Natural killer cell (primary cell): ENCODE results near the gene EPHA2. TPM values are rescaled to one million over a fixed set of nuclear protein-coding genes. Genes with fewer than 3 reads are reported as not detected.
"Not testable (repeated sequence)": the region's sequence is repeated elsewhere in the genome, so short reads cannot be mapped to it uniquely, and the experiment has no call there.

ENCODE experiments used
- ATAC-seq, 3 donors: fragments of 150-1000 bp in 2 of 3; fragments of 200-7000 bp in 1 of 3; cut with Tn5 transposase; 1 replicate in 1 of 3; 2 replicates in 2 of 3; pipeline ENCODE4 v1.10.0; 2021; ENCODE audit warnings: mild to moderate bottlenecking in 2 of 3, moderate library complexity in 2 of 3
- DNase-seq, 2 donors: peaks; one replicate each; pipeline versions ENCODE4 v3.0.0 to v3.0.0-alpha.2; 2013 to 2021; ENCODE audit warnings: mixed read lengths in 1 of 2
- H3K27ac ChIP-seq: one replicate; pipeline ENCODE4 v1.5.1; 2013; ENCODE audit warnings: mild to moderate bottlenecking, low read length
- H3K27me3 ChIP-seq: one replicate; pipeline ENCODE4 v1.6.1; 2013; ENCODE audit warnings: low read length; ENCODE audit not compliant: control insufficient read depth, insufficient read depth
- H3K36me3 ChIP-seq: one replicate; pipeline ENCODE4 v1.6.1; 2013; ENCODE audit warnings: low read length; ENCODE audit not compliant: control insufficient read depth, insufficient read depth
- H3K4me1 ChIP-seq: one replicate; pipeline ENCODE4 v1.6.1; 2013; ENCODE audit warnings: low read length; ENCODE audit not compliant: control insufficient read depth, insufficient read depth
- H3K4me3 ChIP-seq: one replicate; pipeline ENCODE4 v1.5.1; 2013; ENCODE audit warnings: low read length
- H3K9me3 ChIP-seq: one replicate; pipeline ENCODE4 v1.6.1; 2013; ENCODE audit warnings: low read length; ENCODE audit not compliant: control insufficient read depth, insufficient read depth
- H3K27ac Mint-ChIP-seq, 2 donors: one replicate each; pipeline ENCODE4 v1.8.0; 2022; ENCODE audit warnings: mild to moderate bottlenecking in 2 of 2, mixed read lengths in 2 of 2, moderate library complexity in 1 of 2
- H3K27me3 Mint-ChIP-seq, 2 donors: one replicate each; pipeline ENCODE4 v1.8.0; 2022; ENCODE audit warnings: low read depth in 2 of 2, mixed read lengths in 2 of 2
- H3K36me3 Mint-ChIP-seq: one replicate; pipeline ENCODE4 v1.8.0; 2022; ENCODE audit warnings: mixed read lengths
- H3K4me1 Mint-ChIP-seq, 2 donors: one replicate each; pipeline ENCODE4 v1.8.0; 2022; ENCODE audit warnings: mixed read lengths in 2 of 2
- H3K4me3 Mint-ChIP-seq: one replicate; pipeline ENCODE4 v1.8.0; 2022; ENCODE audit warnings: mild to moderate bottlenecking, moderate library complexity, mixed read lengths
- H3K9me3 Mint-ChIP-seq, 2 donors: one replicate each; pipeline ENCODE4 v1.8.0; 2022; ENCODE audit warnings: mixed read lengths in 2 of 2
- CTCF ChIP-seq: fragments of 200-600 bp; IDR thresholded peaks from one replicate; pipeline ENCODE4 v1.8.0; 2022; ENCODE audit warnings: antibody characterized with exemption
- WGBS: methylation state at CpG from one replicate; pipeline ENCODE4 v1.1.7; 2013; ENCODE audit warnings: missing lambda C conversion rate; ENCODE audit not compliant: insufficient coverage; 5-methylcytosine and 5-hydroxymethylcytosine counted together
- intact Hi-C: fragments of 100-400 bp; cut with micrococcal nuclease; formaldehyde crosslinking; loops from one replicate; pipeline ENCODE4 v1.14.2; 2022
- total RNA-seq, 4 donors: library from RNA; stranded (reverse); fragments of 120-200 nt in 1 of 4; gene quantifications; one replicate each; pipeline versions ENCODE4 v1.2.3 to v1.2.4, GENCODE V29; 2013 to 2022

The EPHA2 gene
- total RNA-seq, 3 donors from 2014 or later (not counting 1 experiment from before 2014, with no cell fraction given) = 0.13 TPM; not detected in 2

DNA sequence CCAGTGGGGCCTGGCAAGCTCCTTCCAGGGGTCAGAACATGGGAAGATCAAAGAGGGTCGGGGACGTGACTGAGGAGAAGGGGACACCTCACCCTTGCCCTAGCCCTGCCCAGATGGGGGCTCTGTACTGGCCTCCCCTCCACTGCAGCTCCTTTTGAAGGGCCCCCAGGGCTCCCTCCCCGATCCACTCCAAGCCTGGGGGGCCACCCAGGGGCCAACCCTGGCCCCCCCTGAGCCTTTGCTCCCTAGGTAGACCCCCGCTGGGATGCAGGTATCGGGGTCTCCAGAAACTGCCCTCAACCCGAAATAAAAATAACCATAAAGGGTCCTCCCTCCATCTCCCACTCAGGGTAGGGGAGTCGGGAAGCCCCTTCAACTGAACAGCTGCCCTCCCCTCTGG lies 45.0 kb downstream of the EPHA2 start:
- no peaks in the 10 kb centered on the region for H3K27me3 ChIP-seq

GRCh38 chr1:16110456-16110855 lies 45.4 kb downstream of the EPHA2 start:
- Mint-ChIP-seq H3K4me1 (peaks cover 0 to 4% of the 10 kb centered on the region in 2 donors), H3K4me3 (no peak overlapping the region), H3K27me3 (peaks cover 21 to 25% of the 10 kb centered on the region in 2 donors), H3K9me3 (peaks cover 0 to 4% of the 10 kb centered on the region in 2 donors), H3K27ac (no peak overlapping the region), H3K36me3 (peaks cover 16% of the 10 kb centered on the region)
- intact Hi-C loops = no loop called here
- 88% methylated on average over 6 of the region's 6 CpGs for WGBS
- peaks cover 19% of the 10 kb centered on the region for H3K9me3 ChIP-seq
- no peaks in the 10 kb centered on the region for H3K27me3 ChIP-seq
- peaks cover 4% of the 10 kb centered on the region for H3K4me1 ChIP-seq
- no peak overlapping the region for H3K27ac ChIP-seq
- no peak overlapping the region for H3K4me3 ChIP-seq
- H3K36me3 ChIP-seq = no peaks in the 10 kb centered on the region
- no peak for TF ChIP-seq CTCF
- DNase-seq (no peak), ATAC-seq (no peak)

More for the DNA sequence above, 45.0 kb downstream of the EPHA2 start:
- Mint-ChIP-seq H3K9me3 (peaks cover 0 to 4% of the 10 kb centered on the region in 2 donors), H3K36me3 (peaks cover 16% of the 10 kb centered on the region), H3K27ac (no peak overlapping the region), H3K27me3 (peaks cover 21 to 24% of the 10 kb centered on the region in 2 donors), H3K4me3 (no peak overlapping the region), H3K4me1 (peaks cover 0 to 4% of the 10 kb centered on the region in 2 donors)
- ATAC-seq (no peak), DNase-seq (no peak)
- no peak for TF ChIP-seq CTCF
- no peaks in the 10 kb centered on the region for H3K36me3 ChIP-seq
- 90% methylated on average over 7 of the region's 7 CpGs for WGBS
- H3K4me3 ChIP-seq = no peak overlapping the region
- intact Hi-C loops = no loop called here
- peaks cover 4% of the 10 kb centered on the region for H3K4me1 ChIP-seq
- H3K27ac ChIP-seq = no peak overlapping the region
- peaks cover 19% of the 10 kb centered on the region for H3K9me3 ChIP-seq

GRCh38 chr1:16109571-16109970 lies 46.3 kb downstream of the EPHA2 start:
- Mint-ChIP-seq H3K4me1 (peaks cover 0 to 4% of the 10 kb centered on the region in 2 donors), H3K27me3 (peaks cover 21 to 25% of the 10 kb centered on the region in 2 donors), H3K9me3 (peaks cover 0 to 4% of the 10 kb centered on the region in 2 donors), H3K4me3 (no peak overlapping the region), H3K36me3 (peaks cover 16% of the 10 kb centered on the region), H3K27ac (no peak overlapping the region)
- H3K4me3 ChIP-seq = no peak overlapping the region
- intact Hi-C loops = no loop called here
- no peaks in the 10 kb centered on the region for H3K36me3 ChIP-seq
- H3K4me1 ChIP-seq = peaks cover 4% of the 10 kb centered on the region
- no peak for DNase-seq
- no peak overlapping the region for H3K27ac ChIP-seq
- ATAC-seq = no peak
- no peak for TF ChIP-seq CTCF
- no peaks in the 10 kb centered on the region for H3K27me3 ChIP-seq
- 89% methylated on average over 1 of the region's 1 CpG for WGBS
- H3K9me3 ChIP-seq = peaks cover 19% of the 10 kb centered on the region

DNA sequence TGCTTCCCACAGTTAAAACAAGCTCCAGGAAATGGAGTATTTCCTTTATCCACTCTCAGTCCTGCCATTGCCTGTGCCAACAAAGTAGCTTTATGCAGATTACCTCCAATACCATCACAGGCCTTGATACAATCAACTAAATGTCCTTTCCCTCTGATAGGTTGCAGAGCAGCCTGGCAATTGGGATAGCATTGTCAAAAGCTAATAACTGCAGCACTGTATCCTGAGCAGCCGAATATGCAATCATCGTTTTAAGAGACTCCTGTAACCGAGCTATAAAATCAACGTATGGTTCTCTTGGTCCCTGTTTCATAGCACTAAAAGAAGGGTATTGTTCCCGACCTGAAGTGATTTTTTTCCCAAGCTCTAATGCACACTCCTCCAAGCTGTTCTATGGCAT lies 48.8 kb downstream of the EPHA2 start:
- intact Hi-C loops, H3K4me1 ChIP-seq, ATAC-seq, H3K4me3 Mint-ChIP-seq, H3K9me3 Mint-ChIP-seq, DNase-seq, H3K4me3 ChIP-seq, H3K4me1 Mint-ChIP-seq, H3K27ac Mint-ChIP-seq, H3K27ac ChIP-seq, H3K27me3 ChIP-seq, H3K36me3 ChIP-seq: not testable (repeated sequence)
- WGBS = 82% methylated on average over 5 of the region's 5 CpGs
- peaks cover 21 to 31% of the 10 kb centered on the region in 2 donors for H3K27me3 Mint-ChIP-seq
- peaks cover 19% of the 10 kb centered on the region for H3K9me3 ChIP-seq
- peaks cover 16% of the 10 kb centered on the region for H3K36me3 Mint-ChIP-seq
